HG03135 (cell line): ENCODE results near the gene SPPL2B.

Experiments
- ATAC-seq: cut with Tn5 transposase; IDR thresholded peaks from one replicate; pipeline ENCODE4 v1.9.1; 2021; ENCODE audit warnings: mild to moderate bottlenecking, moderate library complexity; ENCODE audit not compliant: unreplicated experiment

The SPPL2B gene

DNA sequence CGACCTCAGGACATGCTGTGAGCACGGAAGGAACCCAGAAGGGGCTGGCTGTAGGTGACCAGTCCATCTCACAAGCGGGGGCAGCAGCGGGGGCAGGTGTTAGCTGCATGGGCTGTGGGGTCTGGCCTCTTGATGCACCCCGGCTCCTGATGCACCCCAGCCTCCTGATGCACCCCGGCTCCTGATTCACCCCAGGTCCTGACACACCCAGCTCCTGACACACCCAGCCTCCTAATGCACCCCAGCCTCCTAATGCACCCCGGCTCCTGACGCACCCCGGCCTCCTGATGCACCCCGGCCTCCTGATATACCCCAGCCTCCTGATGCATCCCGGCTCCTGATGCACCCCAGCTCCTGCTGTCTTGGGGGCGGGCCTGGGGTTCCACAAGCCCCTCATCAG is 7.5 kb upstream of the SPPL2B start:
- no peak for ATAC-seq

DNA sequence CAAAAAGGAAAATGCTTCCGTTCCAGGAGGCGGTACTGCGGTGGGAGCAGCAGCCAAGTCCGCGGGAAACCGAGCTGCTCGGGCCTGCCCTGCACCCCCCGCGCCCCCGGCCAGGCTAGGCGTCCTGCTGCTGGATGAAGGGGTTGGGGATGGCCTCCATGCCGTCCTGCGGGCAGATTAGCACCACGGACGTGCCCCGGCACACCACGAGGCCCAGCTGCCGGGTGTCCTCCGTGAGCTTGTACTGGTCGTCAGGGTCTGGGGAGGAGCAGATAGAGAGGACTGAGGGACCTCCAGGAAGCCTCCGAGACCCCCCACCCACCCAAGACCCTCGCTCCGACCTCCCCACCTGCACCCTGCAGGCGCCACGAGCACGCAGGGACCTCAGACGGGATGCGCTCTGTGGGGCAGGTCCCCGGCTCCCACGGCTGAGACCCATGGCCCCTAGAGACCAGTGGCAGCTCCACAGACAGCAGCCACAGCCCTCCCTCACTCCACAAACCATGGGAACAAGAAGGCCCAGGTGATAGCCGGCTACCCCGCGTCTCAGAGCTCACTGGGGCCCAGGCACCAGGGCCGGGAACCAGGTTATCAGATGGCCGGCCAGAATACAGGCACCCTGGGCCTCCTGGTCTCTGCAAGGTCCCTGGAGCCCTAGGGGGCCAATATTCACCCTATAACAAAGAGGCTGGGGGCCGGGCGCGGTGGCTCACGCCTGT is 6.8 kb upstream of the SPPL2B start:
- no peak for ATAC-seq

DNA sequence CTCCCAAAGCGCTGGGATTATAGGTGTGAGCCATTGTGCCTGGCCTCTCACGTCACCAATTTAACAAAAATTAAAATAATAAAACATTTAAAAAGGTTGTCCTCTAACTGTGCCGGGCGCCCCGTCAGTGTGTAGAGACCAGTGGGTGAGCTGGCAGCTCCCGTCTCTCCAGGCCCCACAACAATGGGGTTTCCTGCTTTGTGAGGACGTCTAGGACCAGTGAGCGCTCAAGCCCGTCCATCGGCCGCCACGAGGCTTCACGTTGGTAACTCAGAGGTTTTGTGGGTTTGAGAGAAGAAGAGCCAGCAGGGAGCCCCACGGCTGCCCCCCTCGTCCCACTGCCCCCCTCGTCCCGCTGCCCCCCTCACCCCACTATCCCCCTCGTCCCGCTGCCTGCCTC is 4.8 kb upstream of the SPPL2B start:
- ATAC-seq, result no peak

DNA sequence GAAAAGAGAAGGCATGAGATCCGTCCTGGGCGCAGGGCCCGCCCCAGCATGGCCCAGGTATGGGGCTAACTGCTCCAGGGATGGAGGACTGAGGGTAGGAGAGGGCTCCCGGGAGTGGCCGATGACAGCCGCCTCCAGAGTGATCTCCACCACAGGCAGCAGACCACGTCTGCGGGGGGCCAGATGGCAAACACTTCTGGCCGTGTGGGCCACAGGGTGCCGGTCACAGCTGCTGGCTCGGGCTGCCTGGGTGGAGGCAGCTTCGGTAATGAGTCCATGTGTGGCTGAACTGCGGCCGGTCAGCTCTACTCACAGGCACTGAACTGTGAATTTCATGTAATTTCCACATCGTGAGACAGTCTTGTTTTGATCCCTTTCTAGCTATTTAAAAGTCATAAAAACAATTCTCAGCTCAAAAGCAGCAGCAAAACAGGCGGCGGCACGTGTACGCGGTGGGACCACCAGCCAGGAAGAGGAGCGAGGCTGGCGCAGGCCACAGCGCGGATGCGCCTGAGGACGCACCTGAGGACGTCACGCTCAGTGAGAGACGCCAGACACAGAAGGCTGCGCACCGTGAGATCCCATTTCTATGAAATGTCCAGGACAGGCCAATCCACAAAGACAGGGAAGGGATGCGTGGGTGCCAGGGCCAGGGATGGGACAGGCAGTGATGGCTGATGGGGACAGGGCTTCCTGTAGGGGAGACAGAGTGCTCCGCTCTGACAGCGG is 4.1 kb upstream of the SPPL2B start:
- no peak for ATAC-seq

DNA sequence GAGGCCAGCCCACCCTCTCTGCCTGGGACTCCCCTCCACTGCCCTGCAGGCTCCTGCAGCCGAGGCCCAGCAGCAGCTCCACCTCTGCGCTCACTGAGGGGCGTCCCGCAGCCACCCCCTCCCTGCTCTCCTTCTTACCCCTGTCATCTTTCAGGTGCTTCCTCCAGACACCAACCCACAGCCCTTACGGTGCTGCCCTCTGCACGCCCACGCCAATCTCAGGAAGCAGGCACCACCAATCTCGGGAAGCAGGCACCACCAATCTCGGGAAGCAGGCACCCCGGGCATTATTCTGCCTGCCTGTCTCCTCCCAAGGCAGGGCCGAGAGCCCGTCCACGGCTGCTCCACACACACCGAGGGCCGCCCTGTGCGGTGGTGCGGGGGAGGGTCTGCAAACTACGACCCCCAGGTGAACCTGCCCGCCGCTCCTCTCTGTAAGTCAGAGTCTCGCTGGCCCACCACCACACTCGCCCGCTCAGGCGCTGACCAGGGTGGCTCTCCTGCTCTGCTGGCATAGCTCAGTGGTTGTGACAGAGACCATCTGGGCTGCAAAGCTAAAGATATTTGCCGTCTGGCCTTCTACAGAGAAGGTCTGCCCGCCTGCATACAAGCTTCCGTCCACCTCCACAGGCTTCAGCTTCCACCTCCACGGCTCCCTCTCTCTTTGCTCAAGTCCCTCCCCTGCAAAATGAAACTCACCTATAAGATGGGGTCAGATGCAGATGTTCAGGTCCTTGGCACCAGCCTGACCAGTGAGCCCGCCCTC is 3.0 kb upstream of the SPPL2B start:
- no peak for ATAC-seq

DNA sequence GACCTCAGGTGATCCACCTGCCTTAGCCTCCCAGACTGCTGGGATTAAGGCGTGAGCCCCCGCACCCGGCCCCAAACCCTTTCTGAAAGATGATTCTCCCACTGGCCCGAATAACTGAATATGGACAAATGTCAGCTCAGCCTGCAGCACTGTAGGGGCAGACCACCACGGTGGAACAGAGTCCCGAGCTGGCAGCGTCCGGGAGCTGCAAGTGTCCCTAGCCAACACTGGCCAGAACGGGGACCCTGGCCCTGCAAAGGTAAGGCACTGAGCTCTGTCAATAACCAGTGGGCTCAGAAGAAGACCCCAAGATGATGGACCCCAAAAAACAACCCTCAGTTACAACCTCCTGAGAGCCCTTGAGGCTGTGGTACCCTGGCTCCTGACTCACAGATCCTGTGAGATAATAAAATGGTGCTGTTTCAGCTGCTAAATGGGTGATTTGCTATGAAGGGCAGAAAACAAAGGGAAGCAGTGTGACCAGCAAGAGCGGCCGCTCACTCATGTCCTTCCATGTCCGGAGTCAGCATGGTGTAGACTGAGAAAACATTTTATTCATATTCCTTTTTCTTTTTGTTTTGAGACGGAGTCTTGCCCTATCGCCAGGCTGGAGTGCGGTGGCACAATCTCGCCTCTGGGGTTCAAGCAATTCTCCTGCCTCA is 1.7 kb upstream of the SPPL2B start:
- ATAC-seq, result no peak

DNA sequence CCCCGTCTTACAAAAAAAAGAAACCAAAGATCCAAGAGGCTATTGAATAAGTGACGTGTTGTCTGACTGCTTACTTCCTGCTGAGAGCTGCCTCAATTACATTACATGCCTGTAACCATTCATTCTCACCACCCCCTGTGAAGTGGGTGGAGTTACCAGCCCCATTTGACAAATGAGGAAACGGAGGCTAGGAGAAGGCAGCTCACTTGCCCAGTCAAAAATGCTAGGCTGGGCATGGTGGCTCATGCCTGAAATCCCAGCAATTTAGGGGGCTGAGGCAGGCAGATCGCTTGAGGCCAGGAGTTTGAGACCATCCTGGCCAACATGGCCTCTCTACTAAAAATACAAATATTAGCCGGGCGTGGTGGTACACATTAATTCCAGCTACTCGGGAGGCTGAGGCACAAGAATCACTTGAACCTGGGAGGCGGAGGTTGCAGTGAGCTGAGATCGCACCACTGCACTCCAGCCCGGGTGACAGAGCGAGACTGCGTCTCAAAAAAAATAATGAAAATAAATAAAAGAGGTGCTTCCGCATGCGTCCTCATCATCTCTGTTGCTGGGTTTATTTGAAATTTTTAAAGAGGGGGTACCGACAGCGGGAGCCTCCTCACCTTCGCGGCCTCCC is 597 bp upstream of the SPPL2B start:
- ATAC-seq, result no peak

DNA sequence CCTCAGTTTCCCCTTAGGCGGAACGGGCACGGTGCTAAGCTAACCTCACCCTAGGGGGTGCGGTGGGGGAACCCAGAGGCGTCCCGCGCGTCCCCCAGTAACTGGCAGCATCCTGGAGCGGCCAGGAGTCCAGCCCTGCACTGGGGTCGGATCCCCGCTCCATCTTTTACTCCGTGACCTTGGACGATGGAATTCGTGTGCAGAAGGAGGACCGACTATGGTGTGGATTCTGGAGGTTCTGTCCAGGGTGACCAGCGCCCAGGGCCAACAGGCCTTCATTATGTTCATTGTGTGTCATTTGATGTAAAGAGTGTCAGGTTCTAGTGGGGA is 630 bp downstream of the SPPL2B start:
- no peak for ATAC-seq

DNA sequence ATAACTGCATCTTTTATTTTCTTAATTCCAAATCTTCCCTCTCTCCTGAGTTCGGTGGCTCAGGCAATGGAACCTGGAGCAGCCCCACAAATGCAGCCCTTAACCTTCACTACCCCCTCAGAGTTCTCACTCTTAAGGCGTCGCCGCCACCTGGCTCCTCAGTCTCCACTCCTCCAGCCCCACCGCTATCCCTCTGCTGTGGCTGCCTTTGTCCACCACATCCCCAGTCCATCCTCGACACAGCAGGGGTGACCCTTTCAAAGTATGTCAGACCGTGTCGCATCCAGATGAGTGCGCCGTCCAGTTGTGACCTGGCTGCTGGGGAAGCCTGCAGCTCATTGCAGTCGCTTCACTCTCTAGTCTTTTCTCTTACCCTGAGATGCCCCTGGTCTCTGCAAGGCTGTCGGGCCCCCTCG is 1.0 kb downstream of the SPPL2B start:
- ATAC-seq, result no peak

DNA sequence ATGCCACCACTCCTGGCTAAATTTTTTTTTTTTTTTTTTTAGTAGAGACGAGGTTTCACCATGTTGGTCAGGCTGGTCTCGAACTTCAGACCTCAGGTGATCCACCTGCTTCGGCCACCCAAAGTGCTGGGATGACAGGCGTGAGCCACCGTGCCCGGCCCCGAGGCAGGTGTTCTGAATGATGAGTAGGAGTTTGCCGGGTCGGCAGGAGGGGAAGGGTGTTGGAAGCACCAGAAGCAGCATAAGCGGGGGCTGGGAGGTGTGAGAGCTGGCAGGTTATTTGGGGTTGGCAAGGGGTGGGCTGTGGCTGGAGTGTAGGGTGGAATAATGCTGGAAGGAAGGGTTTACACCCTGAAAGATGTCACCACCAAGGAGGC is 1.8 kb downstream of the SPPL2B start:
- ATAC-seq, result no peak

DNA sequence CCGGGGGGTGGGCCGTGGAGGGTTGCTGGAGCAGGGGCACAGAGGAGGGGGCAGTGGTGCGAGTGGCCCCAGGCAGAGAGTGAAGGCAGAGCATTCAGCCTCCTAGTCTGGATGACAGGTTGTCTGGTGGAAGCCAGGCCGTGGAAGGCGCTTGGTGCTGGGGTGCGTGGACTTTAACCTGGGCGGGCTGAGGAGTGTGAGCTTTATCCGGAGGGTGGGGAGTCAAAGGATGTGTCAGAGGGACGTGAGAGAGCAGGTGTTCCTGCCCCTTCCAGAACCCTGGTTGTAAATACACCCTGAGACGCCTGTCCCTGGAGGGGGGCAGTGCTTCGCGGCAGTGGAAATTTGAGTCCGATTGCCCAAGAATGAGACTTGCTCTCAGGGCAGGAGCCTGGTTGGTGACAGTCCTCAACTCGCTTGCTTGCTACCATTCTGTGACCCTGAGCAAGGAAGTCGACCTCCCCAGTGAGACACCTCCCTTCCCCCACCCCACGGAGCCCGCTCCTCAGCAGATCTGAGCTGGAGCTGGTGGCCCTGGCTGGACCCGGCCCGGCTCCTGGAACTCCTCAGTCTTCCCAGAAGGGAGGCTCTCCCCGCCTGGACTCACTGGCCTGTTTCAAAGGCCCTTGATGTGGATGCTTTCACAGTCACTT is 2.3 kb downstream of the SPPL2B start:
- no peak for ATAC-seq

DNA sequence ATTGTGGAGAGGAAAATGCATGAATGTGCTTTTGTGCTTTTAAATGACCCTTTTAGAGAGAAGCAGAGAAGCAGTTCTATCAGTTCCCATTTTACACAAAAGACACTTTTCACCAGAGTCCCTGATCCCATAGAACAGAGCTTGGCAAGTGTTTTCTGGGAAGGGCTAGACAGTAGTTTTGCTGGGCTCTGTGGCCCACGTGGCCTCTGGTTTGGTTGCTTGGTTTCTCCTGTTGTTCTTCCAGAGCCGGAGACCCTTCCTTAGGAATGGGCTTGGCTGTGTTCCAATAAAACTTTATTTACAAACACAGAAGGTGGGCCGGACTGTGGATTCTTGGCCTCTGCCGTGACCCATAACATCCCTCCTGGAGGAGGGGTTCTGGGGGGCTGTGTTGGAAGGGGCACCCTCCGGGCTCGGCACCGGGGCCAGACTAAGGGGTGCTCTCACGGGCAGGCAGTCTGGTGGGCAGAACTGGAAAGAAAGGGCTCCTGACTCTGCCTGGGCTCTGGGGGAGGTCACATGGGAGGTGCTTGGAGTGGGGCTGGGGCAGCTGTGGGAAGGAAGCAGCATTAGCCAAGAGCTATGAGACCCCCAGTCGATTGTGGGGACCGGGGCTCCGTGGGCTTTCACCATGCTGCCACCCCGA is 3.2 kb downstream of the SPPL2B start:
- no peak for ATAC-seq

DNA sequence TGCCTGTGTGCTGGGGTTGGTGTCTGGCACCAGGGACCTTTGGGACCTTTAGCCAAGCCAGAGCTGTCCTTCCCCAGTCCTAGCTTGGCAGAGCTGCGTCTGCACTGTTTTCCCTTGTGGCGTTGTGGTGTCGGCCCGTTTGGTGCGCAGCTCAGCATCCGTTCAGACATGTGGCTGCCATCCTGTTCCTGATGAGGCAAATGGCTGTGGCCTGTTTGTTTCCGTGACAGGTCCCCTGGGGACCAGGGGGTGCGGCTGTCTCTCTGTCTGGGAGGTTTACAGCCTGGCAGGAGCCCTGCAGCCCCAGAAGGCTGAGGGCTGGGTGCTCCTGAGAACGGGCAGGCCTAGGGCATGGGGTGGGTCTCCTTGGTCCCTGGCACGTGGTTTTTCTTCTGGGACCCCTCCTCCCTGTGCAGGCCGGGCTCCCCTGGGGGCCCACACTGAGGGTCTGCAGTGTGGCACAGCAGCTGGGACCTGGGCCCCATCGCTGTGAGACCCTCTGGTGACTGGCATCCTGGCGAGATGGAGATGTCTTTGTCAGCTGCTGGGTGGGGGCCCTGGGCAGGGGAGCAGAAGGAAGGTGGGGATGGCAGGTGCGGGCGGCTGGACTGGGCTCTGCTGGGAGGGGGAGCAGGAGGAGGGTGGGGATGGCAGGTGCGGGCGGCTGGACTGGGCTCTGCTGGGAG is 4.0 kb downstream of the SPPL2B start:
- ATAC-seq, result no peak

DNA sequence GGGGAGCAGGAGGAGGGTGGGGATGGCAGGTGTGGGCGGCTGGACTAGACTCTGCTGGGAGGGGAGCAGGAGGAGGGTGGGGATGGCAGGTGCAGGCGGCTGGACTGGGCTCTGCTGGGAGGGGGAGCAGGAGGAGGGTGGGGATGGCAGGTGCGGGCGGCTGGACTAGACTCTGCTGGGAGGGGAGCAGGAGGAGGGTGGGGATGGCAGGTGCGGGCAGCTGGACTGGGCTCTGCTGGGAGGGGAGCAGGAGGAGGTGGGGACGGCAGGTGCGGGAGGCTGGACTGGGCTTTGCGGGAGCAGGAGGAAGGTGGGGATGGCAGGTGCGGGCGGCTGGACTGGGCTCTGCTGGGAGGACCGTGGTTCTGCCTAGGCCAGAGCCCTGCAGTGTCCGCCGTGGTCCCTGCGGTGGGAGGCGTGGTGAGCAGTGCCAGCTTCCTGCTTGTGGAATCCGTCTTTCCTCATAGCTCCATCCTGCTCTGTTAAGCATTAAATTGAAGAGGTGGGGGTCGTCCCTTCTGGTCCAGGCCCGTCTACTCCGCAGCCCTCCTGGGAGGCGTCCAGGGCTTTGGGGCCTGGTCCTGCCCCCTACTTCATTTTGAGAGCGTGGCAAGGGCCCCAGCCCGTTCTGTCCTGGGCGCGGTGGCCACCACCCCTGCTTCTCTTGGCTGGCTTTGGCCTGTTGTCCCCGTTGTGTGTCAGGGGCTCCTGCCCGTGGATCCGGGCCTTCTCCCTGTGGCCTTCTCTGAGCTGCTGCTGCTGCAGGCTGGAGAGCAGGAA is 4.7 kb downstream of the SPPL2B start:
- ATAC-seq, result no peak

DNA sequence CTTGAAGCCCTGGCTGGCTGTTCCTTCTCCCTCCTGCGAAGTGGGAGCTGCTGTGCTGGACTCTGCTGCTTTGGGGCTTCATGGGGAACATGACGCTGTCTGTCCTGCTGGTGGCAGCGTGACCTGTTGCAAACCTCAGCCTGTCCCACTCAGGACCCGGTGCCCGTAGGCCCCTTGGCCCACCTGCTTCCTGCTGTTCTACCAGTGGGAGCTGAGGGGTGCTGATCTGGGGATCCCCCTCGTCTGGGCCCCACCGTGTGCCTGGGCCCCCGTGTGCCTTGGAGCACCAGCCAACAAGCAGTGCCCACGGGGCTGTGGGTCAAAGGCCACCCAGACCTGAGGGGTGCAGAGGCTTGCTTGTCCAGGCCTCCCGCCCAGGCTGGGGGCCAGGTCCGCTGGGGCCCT is 5.3 kb downstream of the SPPL2B start:
- ATAC-seq, result no peak

DNA sequence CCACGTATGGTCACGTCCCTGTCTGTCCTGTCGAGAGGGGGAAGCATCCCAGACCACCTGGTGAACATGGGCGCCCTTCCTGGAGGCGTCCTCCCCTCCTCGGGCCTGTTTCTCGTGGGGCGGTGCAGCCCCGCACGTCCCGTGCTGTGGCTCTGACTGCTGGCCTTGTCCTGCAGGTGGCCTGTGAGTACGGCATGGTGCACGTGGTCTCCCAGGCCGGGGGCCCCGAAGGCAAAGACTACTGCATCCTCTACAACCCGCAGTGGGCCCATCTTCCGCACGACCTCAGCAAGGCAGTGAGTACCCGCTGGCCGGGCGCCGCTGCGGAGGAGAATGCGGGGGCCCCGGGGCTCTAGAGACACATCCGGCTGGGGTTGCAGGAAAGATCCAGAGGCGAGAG is 5.9 kb downstream of the SPPL2B start:
- ATAC-seq, result no peak

DNA sequence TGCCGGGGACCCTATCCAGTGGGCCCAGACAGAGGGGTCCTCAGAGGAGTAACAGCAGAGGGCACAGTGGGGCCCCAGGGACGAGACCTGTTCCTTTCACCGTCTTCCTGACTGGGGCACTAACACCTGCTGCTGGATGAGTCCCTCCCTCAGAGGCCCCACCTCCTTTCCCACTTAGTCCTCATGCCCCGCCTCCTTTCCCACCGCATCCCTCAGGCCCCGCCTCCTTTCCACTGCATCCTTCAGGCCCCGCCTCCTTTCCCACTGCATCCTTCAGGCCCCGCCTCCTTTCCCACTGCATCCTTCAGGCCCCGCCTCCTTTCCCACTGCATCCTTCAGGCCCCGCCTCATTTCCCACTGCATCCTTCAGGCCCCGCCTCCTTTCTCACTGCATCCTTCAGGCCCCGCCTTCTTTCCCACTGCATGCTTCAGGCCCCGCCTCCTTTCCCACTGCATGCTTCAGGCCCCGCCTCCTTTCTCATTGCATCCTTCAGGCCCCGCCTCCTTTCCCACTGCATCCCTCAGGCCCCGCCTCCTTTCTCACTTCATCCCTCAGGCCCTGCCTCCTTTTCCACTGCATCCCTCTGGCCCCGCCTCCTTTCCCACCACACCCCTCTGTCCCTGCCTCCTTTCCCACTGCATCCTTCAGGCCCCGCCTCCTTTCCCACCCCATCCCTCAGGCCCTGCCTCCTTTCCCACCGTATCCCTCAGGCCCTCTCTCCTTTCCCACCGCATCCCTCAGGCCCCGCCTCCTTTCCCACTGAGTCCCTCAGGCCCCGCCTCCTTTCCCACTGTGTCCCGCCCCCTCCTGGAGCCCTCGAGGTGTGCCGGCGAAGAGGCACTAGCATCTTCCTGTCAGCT is 6.7 kb downstream of the SPPL2B start:
- no peak for ATAC-seq

DNA sequence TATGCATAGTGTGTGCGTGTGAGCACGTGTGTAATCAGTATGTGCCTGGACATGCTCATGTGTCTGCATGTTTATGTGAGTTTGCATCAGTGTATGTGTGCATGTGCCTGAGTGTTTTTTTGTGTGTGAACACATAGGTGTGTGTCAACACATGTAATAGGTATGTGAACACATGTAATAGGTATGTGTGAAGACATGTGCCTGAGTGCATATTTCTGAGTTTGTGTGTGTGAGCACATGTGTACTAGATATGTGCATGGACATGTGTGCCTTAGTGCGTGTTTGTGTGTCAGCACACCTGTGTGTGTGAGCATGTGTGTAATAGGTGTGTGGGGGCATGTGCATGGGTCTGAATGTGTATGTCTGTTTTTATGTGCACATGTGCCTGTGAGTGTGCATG is 7.4 kb downstream of the SPPL2B start:
- ATAC-seq, result no peak
